AML-193 (cell line): ENCODE results near the gene MTF1.
"Not testable (repeated sequence)": the region's sequence is repeated elsewhere in the genome, so short reads cannot be mapped to it uniquely, and the experiment has no call there.

Experiments used
- DNase-seq, 2 experiments: peaks; one replicate each; lab custom pipeline; 2025; lab: John Stamatoyannopoulos, UW

The MTF1 gene

GRCh38 chr1:37859507-37860345 is at the start of gene MTF1:
Gene MTF1 (minus strand): TSS chr1:37859592. CDS start chr1:37857658, 1,934 bp downstream.
- DNase-seq, result peak; percentile 91 to 92

- DNase-seq, result not testable (repeated sequence)
Observed at GRCh38 chr1:37908531-37908930, 49.1 kb upstream of the MTF1 start.

DNA sequence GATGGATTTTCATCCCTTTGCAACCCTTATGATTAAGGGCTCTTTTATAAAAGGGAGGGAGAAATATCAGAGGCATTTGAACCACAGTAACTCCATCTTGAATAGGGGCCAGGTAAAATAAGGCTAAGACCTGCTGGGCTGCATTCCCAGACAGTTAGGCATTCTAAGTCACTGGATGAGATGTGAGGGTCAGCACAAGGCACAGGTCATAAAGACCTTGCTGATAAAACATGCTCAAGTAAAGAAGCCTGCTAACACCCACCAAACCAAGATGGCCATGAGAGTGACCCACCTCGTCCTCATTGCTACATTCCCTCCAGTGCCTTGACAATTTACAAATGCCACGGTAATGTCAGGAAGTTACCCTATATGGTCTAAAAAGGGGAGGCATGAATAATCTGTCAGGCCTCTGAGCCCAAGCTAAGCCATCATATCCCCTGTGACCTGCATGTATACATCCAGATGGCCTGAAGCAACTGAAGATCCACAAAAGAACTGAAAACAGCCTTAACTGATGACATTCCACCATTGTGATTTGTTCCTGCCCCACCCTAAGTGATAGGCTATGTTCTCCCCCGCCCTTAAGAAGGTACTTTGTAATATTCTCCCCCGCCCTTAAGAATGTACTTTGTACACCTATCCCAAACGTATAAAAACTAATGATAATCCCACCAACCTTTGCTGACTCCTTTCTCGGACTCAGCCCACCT is 48.2 kb upstream of the MTF1 start:
- not testable (repeated sequence) for DNase-seq

DNA sequence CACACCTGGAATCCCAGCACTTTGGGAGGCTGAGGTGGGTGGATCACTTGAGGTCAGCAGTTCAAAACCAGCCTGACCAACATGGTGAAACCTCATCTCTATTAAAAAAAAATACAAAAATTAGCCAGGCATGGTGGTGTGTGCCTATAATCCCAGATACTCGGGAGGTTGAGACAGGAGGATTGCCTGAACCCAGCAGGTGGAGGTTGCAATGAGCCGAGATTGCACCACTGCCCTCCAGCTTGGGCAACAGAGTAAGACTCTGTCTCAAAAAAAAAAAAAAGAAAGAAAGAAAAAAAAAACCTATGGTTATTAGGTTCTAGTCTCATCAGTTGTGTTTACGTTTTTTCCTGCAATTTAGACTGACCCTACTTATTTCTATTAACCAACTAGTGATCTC is 47.2 kb upstream of the MTF1 start:
- not testable (repeated sequence) for DNase-seq

GRCh38 chr1:37905727-37906126 is 46.3 kb upstream of the MTF1 start:
- DNase-seq, result no peak

DNA sequence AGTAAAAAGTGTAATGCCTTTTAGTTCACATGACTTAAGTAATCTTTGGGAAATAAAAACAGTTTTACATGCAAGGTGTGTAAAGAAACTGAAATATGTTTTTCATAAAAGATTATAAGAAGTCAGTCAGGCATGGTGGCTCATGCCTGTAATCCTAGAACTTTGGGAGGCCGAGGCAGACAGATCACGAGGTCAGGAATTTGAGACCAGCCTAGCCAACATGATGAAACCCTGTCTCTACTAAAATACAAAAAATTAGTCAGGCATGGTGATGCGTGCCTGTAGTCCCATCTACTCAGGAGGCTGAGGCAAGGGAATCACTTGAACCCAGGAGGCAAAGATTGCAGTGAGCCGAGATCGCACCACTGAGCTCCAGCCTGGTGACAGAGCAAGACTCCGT is 44.5 kb upstream of the MTF1 start:
- not testable (repeated sequence) for DNase-seq

DNA sequence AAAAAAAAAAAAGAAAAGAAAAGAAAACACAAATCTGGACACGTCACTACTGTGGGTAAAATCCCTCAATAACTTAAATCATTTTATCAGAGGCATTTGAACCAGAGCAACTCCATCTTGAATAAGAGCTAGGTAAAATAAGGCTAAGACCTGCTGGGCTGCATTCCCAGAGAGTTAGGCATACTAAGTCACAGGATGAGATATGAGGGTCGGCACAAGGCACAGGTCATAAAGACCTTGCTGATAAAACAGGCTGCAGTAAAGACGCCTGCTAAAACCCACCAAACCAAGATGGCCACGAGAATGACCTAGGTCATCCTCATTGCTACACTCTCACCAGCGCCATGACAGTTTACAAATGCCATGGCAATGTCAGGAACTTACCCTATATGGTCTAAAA is 43.6 kb upstream of the MTF1 start:
- no peak for DNase-seq

DNA sequence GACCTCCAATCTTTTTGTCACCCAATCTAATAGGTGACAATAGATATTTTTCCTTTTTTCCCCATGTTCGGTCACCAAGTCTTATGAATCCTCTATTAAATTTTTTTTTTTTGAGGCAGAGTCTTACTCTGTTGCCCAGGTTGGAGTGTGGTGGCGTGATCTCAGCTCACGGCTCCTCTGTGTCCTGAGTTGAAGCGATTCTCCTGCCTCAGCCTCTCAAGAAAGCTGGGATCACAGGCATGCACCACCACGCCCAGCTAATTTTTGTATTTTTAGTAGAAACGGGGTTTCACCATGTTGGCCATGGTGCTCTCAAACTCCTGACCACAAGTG is 42.5 kb upstream of the MTF1 start:
- DNase-seq, result no peak

DNA sequence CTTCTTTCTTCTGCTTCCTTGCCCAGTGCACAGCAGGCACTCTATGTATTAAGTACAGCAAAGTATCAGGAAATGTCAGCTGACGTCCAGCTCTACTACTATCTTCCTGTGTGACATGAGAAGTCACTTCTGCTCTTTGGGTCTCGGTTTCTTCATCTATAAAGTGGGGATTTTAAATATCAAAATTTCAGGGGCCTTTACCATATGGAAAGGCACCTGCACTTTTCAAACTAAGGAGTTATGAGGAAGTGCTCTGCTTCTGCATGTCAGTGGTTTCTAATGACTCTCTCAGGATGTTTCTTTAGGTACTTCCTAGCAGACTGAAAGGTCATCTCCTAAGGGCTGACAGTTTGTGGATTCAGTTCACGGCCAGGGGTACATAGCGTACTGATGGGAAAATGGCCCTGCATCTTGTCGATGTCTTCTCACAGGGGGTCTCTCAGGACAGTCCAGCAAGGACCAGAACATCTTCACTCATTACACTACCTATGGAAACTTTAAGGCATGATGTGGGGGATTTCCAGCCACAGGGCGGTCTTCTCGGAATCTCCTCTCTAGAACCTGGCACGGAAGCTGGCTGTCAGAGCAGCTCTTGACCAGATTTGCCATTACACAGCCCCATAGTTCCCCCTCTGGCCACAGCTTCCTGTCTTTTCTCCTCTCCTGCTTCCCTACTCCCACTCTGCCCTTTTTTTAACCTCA is 42.0 kb upstream of the MTF1 start:
- no peak for DNase-seq

DNA sequence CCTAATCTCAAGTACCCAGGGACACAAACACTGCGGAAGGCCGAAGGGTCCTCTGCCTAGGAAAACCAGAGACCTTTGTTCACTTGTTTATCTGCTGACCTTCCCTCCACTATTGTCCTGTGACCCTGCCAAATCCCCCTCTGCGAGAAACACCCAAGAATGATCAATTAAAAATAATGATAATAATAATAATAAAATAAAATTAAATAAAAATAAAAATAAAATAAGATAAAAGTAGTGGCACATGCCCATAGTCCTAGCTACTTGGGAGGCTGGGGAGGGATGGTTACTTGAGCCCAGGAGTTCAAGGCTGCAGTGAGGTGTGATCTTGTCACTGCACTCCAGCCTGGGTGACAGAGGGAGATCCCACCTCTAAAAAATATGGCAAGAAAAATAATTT is 38.2 kb upstream of the MTF1 start:
- DNase-seq, result not testable (repeated sequence)

GRCh38 chr1:37893673-37894072 is 34.3 kb upstream of the MTF1 start:
- DNase-seq, result no peak

- no peak for DNase-seq
Observed at GRCh38 chr1:37892151-37893047, 33.0 kb upstream of the MTF1 start.

- DNase-seq, result peak; percentile 21 to 52
Observed at GRCh38 chr1:37890378-37891014, 31.1 kb upstream of the MTF1 start.

GRCh38 chr1:37888022-37888700 is 28.8 kb upstream of the MTF1 start:
- DNase-seq, result no peak

DNA sequence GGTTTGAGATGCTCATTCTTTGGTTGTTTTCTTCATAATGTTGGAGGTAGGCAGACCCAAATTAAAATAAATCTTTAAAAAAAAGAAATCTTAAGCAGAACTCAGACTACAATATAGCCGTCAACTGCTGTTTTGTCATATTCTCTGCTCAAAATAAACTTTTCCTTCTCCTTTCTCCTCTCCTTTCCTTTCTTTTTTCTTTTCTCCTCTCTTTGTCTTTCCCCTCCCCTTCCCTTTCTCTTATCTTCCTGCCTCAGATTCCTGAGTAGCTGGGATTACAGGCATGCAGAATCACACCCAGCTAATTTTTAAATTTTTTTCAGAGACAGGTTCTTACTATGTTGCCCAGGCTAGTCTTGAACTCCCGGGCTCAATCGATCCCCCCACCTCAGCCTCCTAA is 24.8 kb upstream of the MTF1 start:
- no peak for DNase-seq

DNA sequence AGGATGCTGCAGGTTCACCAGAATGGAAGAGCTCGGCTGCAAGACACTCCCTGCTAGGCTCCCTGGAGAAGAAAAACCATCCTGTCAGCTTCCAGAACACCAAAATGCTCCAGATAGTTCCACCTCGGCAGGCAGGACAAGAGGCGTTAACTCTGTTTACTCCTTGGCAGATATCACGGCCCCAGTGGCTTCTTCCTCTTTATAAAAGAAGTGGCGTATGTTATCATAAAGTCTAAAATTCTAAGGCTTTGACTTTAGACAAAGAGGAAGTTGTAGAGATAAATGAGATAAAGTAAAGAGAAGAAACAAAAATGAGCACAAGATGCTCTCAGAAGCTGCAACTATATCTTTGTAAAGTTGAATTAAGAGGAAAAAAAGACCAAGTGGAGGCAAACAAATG is 24.3 kb upstream of the MTF1 start:
- DNase-seq, result no peak

DNA sequence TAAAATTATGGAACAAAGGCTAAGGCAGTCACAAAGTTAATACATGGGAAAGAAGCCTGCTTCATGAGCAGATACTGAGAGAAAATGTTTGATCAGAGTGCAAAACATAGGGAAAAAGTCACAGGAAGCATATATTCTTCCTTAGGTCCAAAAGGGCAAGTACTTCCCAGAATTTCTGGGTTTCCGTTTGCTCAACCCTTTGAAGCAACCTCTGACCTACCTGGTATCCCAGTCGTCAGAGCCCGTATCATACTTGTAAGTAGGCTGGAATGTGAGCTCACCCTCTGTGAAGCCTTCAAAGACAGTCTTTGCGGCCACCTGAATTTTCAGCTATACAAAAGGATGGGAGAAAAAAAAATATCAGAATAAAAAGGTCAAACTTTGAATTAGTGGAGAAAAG is 20.5 kb upstream of the MTF1 start:
- no peak for DNase-seq

DNA sequence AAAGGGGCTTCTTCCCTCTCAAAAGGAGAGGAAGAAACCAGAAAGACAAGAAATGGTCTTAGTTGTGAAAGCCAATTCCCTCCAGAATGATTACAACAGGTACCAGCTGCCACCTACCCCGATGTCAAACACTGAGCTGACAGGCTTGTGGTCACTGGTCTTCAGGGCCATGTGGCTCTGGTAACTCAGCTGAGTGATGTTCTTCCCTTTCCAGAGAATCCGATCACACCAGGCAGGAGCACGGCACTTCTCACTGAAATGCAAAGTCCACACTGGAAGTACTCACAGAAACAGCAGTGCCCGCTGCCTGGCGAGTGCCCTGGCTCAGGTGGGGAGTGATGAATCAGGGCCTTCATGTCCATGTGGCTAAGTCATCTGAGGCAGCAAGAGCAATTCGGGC is 18.7 kb upstream of the MTF1 start:
- no peak for DNase-seq

DNA sequence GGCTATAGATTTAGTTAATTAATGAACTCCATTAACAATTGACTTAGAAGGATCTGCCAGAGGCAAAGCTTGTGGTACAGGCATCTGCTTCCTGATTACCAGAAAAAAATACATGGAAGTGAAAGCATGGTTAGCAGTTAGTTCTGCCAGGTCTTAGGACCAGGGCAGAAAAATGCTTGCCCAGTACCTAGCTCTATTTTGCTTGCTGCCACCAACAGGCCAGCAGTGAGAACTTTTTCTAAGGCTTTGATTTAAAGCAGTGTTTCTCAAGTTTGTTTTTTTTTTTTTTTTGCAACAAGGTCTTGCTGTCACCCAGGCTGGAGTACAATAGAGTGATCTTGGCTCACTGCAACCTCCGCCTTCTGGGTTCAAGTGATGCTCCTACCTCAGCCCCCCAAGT is 16.4 kb upstream of the MTF1 start:
- DNase-seq, result peak; percentile 19 to 29

DNA sequence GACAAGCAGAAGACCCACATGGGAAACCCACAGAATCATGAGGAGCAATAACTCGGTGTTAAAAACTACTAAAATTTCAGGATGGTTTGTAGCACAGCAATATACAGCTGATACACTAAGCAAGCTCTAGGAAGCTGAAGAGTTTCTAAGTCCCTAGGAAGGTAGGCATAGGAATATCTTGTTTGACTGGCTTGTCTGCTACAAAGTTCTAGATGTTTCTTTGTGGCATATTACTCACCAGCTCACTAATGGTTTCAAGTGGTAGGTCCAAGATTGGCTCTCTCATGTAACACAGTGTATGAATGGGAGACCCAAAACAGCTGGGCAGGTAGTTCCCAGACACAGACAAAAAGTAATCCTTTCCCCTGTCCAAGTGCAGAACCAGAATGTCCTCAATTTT is 13.3 kb upstream of the MTF1 start:
- no peak for DNase-seq

- DNase-seq, result no peak
Observed at GRCh38 chr1:37868466-37868865, 9.1 kb upstream of the MTF1 start.
